ENCODE results near the gene GSTM4.
"Not testable (repeated sequence)": the region's sequence is repeated elsewhere in the genome, so short reads cannot be mapped to it uniquely, and the experiment has no call there.

- TF ChIP-seq CTCF (IDR thresholded peaks at IDR 0.05); REST (IDR thresholded peaks at IDR 0.05; ENCODE audit: insufficient read depth in 1 of 2, low read depth in 2 of 2, low read length in 1 of 2); POLR2AphosphoS5 (IDR thresholded peaks at IDR 0.05; ENCODE audit: low read depth, low read length); SIN3A (IDR thresholded peaks at IDR 0.05; ENCODE audit: borderline replicate concordance, insufficient read depth, low read depth, low read length): not testable (repeated sequence)
These were observed 30.0 kb downstream of the GSTM4 start for GRCh38 chr1:109685890-109686289.

All from Panc1 (cell line).